BJ (cell line): ENCODE results near the gene SRPRB. TPM values are rescaled to one million over a fixed set of nuclear protein-coding genes. Genes with fewer than 3 reads are reported as not detected.

Experiments
- CTCF ChIA-PET: fragments of 350-600 bp; formaldehyde crosslinking; extraction: SDS; loops from one replicate; lab custom pipeline; 2021; ENCODE audit warnings: antibody characterized with exemption, inconsistent platforms; lab: Yijun Ruan, JAX
- POLR2A ChIA-PET: fragments of 300-600 bp; sonication (Branson Sonifier 250); formaldehyde crosslinking; extraction: SDS; loops from one replicate; lab custom pipeline; 2021; ENCODE audit warnings: antibody characterized with exemption; lab: Charles Lee
- DNase-seq: peaks from one replicate; pipeline ENCODE4 v3.0.0-alpha.2; 2011; ENCODE audit warnings: low read depth
- H3K27me3 ChIP-seq: 2 replicates; pipeline ENCODE4 v1.6.0; 2011; ENCODE audit warnings: low read length; ENCODE audit not compliant: control insufficient read depth, insufficient read depth
- H3K36me3 ChIP-seq: 2 replicates; pipeline ENCODE4 v1.5.1; 2011; ENCODE audit warnings: low read length; ENCODE audit not compliant: control insufficient read depth, insufficient read depth
- H3K4me3 ChIP-seq: 2 replicates; pipeline ENCODE4 v1.5.1; 2011; ENCODE audit warnings: low read depth, mild to moderate bottlenecking, control low read depth, low read length
- CTCF ChIP-seq: IDR thresholded peaks from 2 replicates; pipeline ENCODE4 v1.5.1; 2011; ENCODE audit warnings: low read depth, mild to moderate bottlenecking, control low read depth, inconsistent platforms, low read length, moderate library complexity; ENCODE audit not compliant: insufficient read depth
- polyA plus RNA-seq: library from polyadenylated mRNA; depleted of rRNA; stranded (reverse); fragments of >200 nt; gene quantifications from 2 replicates; pipeline ENCODE4 v1.2.3, GENCODE V29; 2011

SRPRB gene
- polyA plus RNA-seq, 1 experiment: 36.0 TPM

GRCh38 chr3:133849346-133849745 lies 43.7 kb downstream of the SRPRB start:
- DNase-seq: no peak
- TF ChIP-seq CTCF: no peak
- ChIA-PET POLR2A (no interaction called here), CTCF (no interaction called here)
- Histone ChIP-seq H3K36me3 (no peaks in the 10 kb centered on the region), H3K27me3 (0 out of 2 replicates have a peak, but pooled peaks cover 2% of the 10 kb centered on the region), H3K4me3 (no peak overlapping the region)

- ChIA-PET CTCF (interaction anchor here (0.6 to 1.4 kb wide), 2 partner anchors 15 to 31 kb away, joined by 3 to 5 read pairs; no protein-coding TSS in a partner anchor), POLR2A (no interaction called here)
Observed at GRCh38 chr3:133850034-133850433, 44.4 kb downstream of the SRPRB start.

DNA sequence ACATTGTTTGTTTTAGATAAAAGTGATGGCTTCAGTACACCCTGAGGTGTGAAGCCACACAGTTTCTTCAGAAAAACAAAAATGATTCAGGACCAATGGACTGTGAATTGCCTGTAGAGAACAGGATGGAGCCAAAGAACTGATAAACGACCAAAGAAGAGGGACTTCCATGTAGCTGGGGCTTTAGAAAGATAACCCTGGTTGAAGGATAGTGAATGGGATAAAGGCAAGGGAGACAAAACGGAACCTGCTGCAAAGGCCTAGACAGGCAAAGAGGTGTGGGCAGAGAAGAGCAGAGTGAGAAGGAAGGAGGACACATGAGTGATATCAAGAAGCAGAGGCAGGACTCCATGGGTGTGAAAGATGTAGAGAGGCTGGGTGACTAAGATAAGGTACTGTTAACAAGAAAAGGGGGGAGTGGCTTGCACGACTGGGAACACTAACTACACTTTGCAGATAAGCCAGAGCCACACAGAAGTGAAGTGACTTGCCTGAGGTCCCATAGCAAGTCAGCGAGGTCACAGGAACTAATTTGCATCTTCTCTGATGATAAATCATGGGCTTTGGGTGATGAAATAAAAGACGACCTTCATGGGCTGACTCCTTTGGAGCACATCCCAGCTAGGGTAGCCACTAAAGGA lies 45.8 kb downstream of the SRPRB start:
- POLR2A ChIA-PET: no interaction called here
- H3K36me3 ChIP-seq: no peaks in the 10 kb centered on the region
- TF ChIP-seq CTCF: no peak
- H3K27me3 ChIP-seq: 0 out of 2 replicates have a peak, but pooled peaks cover 2% of the 10 kb centered on the region
- DNase-seq: no peak
- CTCF ChIA-PET: interaction anchor here (1.4 kb wide), 1 partner anchor 13 kb away, joined by 5 read pairs; no protein-coding TSS in a partner anchor
- no peak overlapping the region for H3K4me3 ChIP-seq

More at GRCh38 chr3:133850034-133850433, 44.4 kb downstream of the SRPRB start:
- H3K4me3 ChIP-seq: no peak overlapping the region
- no peaks in the 10 kb centered on the region for H3K36me3 ChIP-seq
- no peak for DNase-seq
- 0 out of 2 replicates have a peak, but pooled peaks cover 2% of the 10 kb centered on the region for H3K27me3 ChIP-seq
- TF ChIP-seq CTCF: no peak

GRCh38 chr3:133851931-133852330 lies 46.3 kb downstream of the SRPRB start:
- TF ChIP-seq CTCF: no peak
- 0 out of 2 replicates have a peak, but pooled peaks cover 2% of the 10 kb centered on the region for H3K27me3 ChIP-seq

DNA sequence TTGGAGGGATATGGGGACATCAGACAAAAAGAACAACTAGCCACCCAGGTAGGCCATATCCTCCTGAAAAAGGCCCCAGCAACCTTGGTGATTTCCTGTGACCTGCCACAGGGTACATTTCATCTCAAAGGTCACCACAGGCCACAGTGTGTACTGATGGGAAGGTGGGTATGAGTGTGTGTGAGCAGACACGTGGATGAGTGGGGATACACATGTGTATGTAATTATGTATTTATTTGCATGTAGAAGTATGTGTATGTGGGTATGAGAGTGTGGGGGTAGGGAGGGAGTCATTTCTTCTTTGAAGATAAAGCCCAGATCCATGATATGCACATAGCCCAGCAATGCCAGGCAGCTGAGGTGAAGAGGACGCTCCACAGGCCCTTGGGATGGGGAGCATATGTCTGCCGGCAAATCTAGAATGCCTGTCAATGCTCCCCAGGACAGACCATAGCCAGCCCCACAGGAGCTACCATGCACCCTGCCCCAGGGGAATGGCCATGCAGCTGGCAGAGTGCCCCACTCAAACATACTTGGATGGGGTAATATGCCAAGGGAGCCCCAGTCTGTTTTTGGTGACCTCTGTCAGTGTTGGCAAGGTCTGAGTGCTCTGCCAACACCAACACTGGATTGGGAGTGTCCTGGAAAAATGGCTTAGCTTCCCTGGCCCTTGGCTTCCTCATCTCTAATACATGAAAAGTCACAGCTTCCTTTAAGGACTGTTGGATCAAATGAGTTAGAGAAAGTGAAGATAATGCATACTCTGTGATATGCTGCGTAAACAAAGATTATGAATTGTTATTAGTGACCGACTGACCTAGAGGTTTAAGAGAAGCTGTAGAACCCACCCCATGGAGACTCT lies 47.7 kb downstream of the SRPRB start:
- H3K27me3 ChIP-seq: 0 out of 2 replicates have a peak, but pooled peaks cover 2% of the 10 kb centered on the region
- H3K4me3 ChIP-seq: no peak overlapping the region
- no peaks in the 10 kb centered on the region for H3K36me3 ChIP-seq
- no peak for DNase-seq
- POLR2A ChIA-PET: no interaction called here
- CTCF ChIA-PET: interaction anchor here (0.9 to 1.7 kb wide), 2 partner anchors 13 to 21 kb away, joined by 3 to 4 read pairs; no protein-coding TSS in a partner anchor
- no peak for TF ChIP-seq CTCF

More at GRCh38 chr3:133851931-133852330, 46.3 kb downstream of the SRPRB start:
- DNase-seq: no peak
- Histone ChIP-seq H3K4me3 (no peak overlapping the region), H3K36me3 (no peaks in the 10 kb centered on the region)
- ChIA-PET POLR2A (no interaction called here), CTCF (no interaction called here)
